Measurements from ENCODE around the gene SGPL1. TPM values are rescaled to one million over a fixed set of nuclear protein-coding genes. Genes with fewer than 3 reads are reported as not detected.

The SGPL1 gene
- total RNA-seq, 1 donor from 2014 or later, result 51.5 TPM

DNA sequence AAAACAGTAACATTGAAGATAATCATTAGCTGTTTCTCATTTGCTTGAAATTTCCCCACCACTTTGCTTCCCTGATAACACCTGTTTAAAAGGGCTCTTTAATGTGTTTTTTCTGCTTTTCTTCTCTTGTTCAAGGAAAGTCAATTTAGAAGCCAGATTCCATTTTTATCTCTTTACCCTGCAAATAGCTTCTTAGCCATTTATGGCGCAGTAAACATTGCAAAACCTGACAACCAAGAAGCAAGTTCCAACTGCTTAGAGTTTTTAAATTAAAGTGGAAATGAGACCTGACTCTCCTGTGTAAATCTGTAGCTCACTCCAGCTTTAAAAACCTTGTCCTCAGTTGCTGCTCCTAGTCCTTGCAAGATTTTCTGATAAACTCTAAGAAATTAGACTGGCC, 30.1 kb downstream of the SGPL1 start:
- Histone ChIP-seq H3K9ac (no peak overlapping the region), H3K27me3 (no peaks in the 10 kb centered on the region), H3K4me2 (no peak overlapping the region), H3F3A (ENCODE audit: low read depth) (no peaks in the 10 kb centered on the region), H3K4me3 (no peak overlapping the region), H2AFZ (replicated peaks) (no peak overlapping the region), H3K9me3 (ENCODE audit: low read depth) (no peaks in the 10 kb centered on the region), H3K27ac (no peak overlapping the region), H4K20me1 (ENCODE audit: low read depth) (peaks cover 9% of the 10 kb centered on the region), H3K36me3 (peaks cover 5% of the 10 kb centered on the region), H3K79me2 (ENCODE audit: low read depth) (peaks cover 23% of the 10 kb centered on the region), H3K4me1 (no peaks in the 10 kb centered on the region)
- Mint-ChIP-seq H3K4me3 (no peak overlapping the region), H3K9me3 (no peaks in the 10 kb centered on the region), H3K36me3 (peaks cover 21% of the 10 kb centered on the region), H3K27ac (no peak overlapping the region), H3K4me1 (no peaks in the 10 kb centered on the region), H3K27me3 (ENCODE audit: insufficient read depth, low read depth) (no peaks in the 10 kb centered on the region)
- TF ChIP-seq CTCF (IDR thresholded peaks at IDR 0.05) (no peak), EZH2phosphoT487 (IDR thresholded peaks at IDR 0.05) (no peak), EZH2 (IDR thresholded peaks at IDR 0.05) (no peak)
- DNase-seq (ENCODE audit: low spot score), result no peak

DNA sequence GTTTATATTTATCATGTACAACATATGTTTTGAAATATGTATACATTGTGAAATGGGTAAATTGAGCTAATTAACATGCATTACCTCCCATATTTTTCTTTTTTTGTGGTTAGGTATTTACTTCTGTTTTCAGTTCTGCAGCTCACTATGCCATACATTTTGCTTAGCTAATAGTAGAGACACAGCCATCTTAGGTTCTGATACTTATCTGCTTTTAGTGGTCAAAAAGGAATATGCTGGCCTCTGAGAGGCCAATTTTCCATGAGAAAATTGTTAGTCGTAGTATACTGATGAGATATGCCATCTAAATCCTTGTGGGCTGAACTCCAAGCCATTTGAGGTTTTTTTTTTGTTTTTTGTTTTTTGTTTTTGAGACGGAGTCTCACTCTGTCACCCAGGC, 31.0 kb downstream of the SGPL1 start:
- no peaks in the 10 kb centered on the region for H3K4me1 Mint-ChIP-seq
- peaks cover 9% of the 10 kb centered on the region for H4K20me1 ChIP-seq (ENCODE audit: low read depth)
- H3K4me3 ChIP-seq, result no peak overlapping the region
- peaks cover 14% of the 10 kb centered on the region for H3K79me2 ChIP-seq (ENCODE audit: low read depth)
- H3K4me2 ChIP-seq, result no peak overlapping the region
- no peak overlapping the region for H3K27ac Mint-ChIP-seq
- H2AFZ ChIP-seq (replicated peaks), result no peak overlapping the region
- no peaks in the 10 kb centered on the region for H3K4me1 ChIP-seq
- no peak overlapping the region for H3K27ac ChIP-seq
- no peaks in the 10 kb centered on the region for H3K27me3 ChIP-seq
- TF ChIP-seq EZH2 (IDR thresholded peaks at IDR 0.05), result no peak
- TF ChIP-seq EZH2phosphoT487 (IDR thresholded peaks at IDR 0.05), result no peak
- TF ChIP-seq CTCF (IDR thresholded peaks at IDR 0.05), result no peak
- no peaks in the 10 kb centered on the region for H3K9me3 ChIP-seq (ENCODE audit: low read depth)
- no peaks in the 10 kb centered on the region for H3F3A ChIP-seq (ENCODE audit: low read depth)
- no peak overlapping the region for H3K4me3 Mint-ChIP-seq
- H3K9ac ChIP-seq, result no peak overlapping the region
- no peaks in the 10 kb centered on the region for H3K9me3 Mint-ChIP-seq
- no peak for DNase-seq (ENCODE audit: low spot score)
- H3K27me3 Mint-ChIP-seq (ENCODE audit: insufficient read depth, low read depth), result no peaks in the 10 kb centered on the region
- H3K36me3 Mint-ChIP-seq, result peaks cover 17% of the 10 kb centered on the region
- peaks cover 5% of the 10 kb centered on the region for H3K36me3 ChIP-seq

- no peak for TF ChIP-seq EZH2 (IDR thresholded peaks at IDR 0.05)
- no peak for TF ChIP-seq CTCF (IDR thresholded peaks at IDR 0.05)
- TF ChIP-seq EZH2phosphoT487 (IDR thresholded peaks at IDR 0.05), result no peak
- Histone ChIP-seq H4K20me1 (ENCODE audit: low read depth) (peaks cover 9% of the 10 kb centered on the region), H3K4me1 (no peaks in the 10 kb centered on the region), H3K4me2 (no peak overlapping the region), H3K4me3 (no peak overlapping the region), H3K36me3 (peaks cover 5% of the 10 kb centered on the region), H2AFZ (replicated peaks) (no peak overlapping the region), H3K9ac (no peak overlapping the region), H3K79me2 (ENCODE audit: low read depth) (peaks cover 5% of the 10 kb centered on the region), H3K27ac (no peak overlapping the region), H3F3A (ENCODE audit: low read depth) (no peaks in the 10 kb centered on the region), H3K27me3 (no peaks in the 10 kb centered on the region), H3K9me3 (ENCODE audit: low read depth) (no peaks in the 10 kb centered on the region)
- no peak overlapping the region for H3K4me3 Mint-ChIP-seq
- no peaks in the 10 kb centered on the region for H3K27me3 Mint-ChIP-seq (ENCODE audit: insufficient read depth, low read depth)
- H3K36me3 Mint-ChIP-seq, result peaks cover 10% of the 10 kb centered on the region
- no peaks in the 10 kb centered on the region for H3K9me3 Mint-ChIP-seq
- no peak overlapping the region for H3K27ac Mint-ChIP-seq
- no peak for DNase-seq (ENCODE audit: low spot score)
- no peaks in the 10 kb centered on the region for H3K4me1 Mint-ChIP-seq
These were observed 32.1 kb downstream of the SGPL1 start for GRCh38 chr10:70847659-70848360.

All from neural progenitor cell (in vitro differentiated cells).